OCI-LY1 (cell line): ENCODE measurements around the gene CACNA1C.

Source experiments
- H2AFZ ChIP-seq: fragments of 200-600 bp; sonication (generic), shearing (Covaris generic); 2 replicates; pipeline ENCODE4 v1.6.0; 2014; ENCODE audit warnings: antibody characterized with exemption, mild to moderate bottlenecking, low read length
- H3F3A ChIP-seq: fragments of 200-600 bp; sonication (generic), shearing (Covaris generic); 2 replicates; pipeline ENCODE4 v1.6.0; 2014; ENCODE audit warnings: mild to moderate bottlenecking, antibody characterized with exemption, low read length, moderate library complexity; ENCODE audit not compliant: insufficient read depth
- H3K27ac ChIP-seq: fragments of 200-600 bp; sonication (generic); 2 replicates; pipeline ENCODE4 v1.5.1; 2014; ENCODE audit warnings: low read length, mixed run types, mild to moderate bottlenecking, low read depth; ENCODE audit not compliant: poor library complexity, severe bottlenecking
- H3K27me3 ChIP-seq: fragments of 200-600 bp; sonication (generic); 2 replicates; pipeline ENCODE4 v1.6.0; 2014; ENCODE audit warnings: antibody characterized with exemption, mild to moderate bottlenecking, low read length, moderate library complexity; ENCODE audit not compliant: insufficient read depth
- H3K36me3 ChIP-seq: fragments of 200-600 bp; sonication (generic); 2 replicates; pipeline ENCODE4 v1.6.1; 2014; ENCODE audit warnings: mild to moderate bottlenecking, antibody characterized with exemption, low read length, moderate library complexity, mixed read lengths; ENCODE audit not compliant: insufficient read depth
- H3K4me1 ChIP-seq: fragments of 200-600 bp; sonication (generic); 2 replicates; pipeline ENCODE4 v1.5.1; 2014; ENCODE audit warnings: mild to moderate bottlenecking, low read length, moderate library complexity; ENCODE audit not compliant: insufficient read depth, severe bottlenecking
- H3K4me2 ChIP-seq: fragments of 200-600 bp; sonication (generic), shearing (Covaris generic); 2 replicates; pipeline ENCODE4 v1.6.1; 2014; ENCODE audit warnings: low read length
- H3K4me3 ChIP-seq: fragments of 200-600 bp; sonication (generic); 2 replicates; pipeline ENCODE4 v1.5.1; 2014; ENCODE audit warnings: low read length, low read depth, mild to moderate bottlenecking, mixed read lengths; ENCODE audit not compliant: poor library complexity, severe bottlenecking
- H3K79me2 ChIP-seq: fragments of 200-600 bp; shearing (Covaris generic); 2 replicates; pipeline ENCODE4 v1.6.1; 2016; ENCODE audit warnings: mixed run types, low read length, mixed read lengths; ENCODE audit not compliant: insufficient read depth
- H3K9ac ChIP-seq: fragments of 200-600 bp; sonication (generic), shearing (Covaris generic); 2 replicates; pipeline ENCODE4 v1.6.1; 2014; ENCODE audit warnings: mild to moderate bottlenecking, low read length, mixed read lengths
- H3K9me2 ChIP-seq: fragments of 200-600 bp; sonication (generic), shearing (Covaris generic); 2 replicates; pipeline ENCODE4 v1.6.1; 2014; ENCODE audit warnings: low read depth, mild to moderate bottlenecking, low read length, mixed read lengths
- H3K9me3 ChIP-seq: fragments of 200-600 bp; shearing (Covaris generic); 2 replicates; pipeline ENCODE4 v1.6.1; 2014; ENCODE audit warnings: low read length, mixed read lengths
- H4K20me1 ChIP-seq: fragments of 200-600 bp; sonication (generic), shearing (Covaris generic); 2 replicates; pipeline ENCODE4 v1.6.0; 2016; ENCODE audit warnings: mild to moderate bottlenecking, low read length; ENCODE audit not compliant: insufficient read depth
- CTCF ChIP-seq: fragments of 200-600 bp; sonication (generic), shearing (Covaris generic); IDR thresholded peaks from 2 replicates; pipeline ENCODE4 v1.5.1; 2017; ENCODE audit warnings: mild to moderate bottlenecking, antibody characterized with exemption, low read length, moderate library complexity, mixed read lengths
- EZH2 ChIP-seq: fragments of 200-600 bp; sonication (generic), shearing (Covaris generic); IDR thresholded peaks from 2 replicates; pipeline ENCODE4 v1.8.0; 2017; ENCODE audit warnings: borderline replicate concordance, mixed run types, mild to moderate bottlenecking, antibody characterized with exemption, low read length, moderate library complexity, mixed read lengths

Gene CACNA1C

GRCh38 chr12:2185751-2186341, 133.1 kb downstream of the CACNA1C start:
- Histone ChIP-seq H4K20me1 (no peaks in the 10 kb centered on the region), H3K36me3 (peaks cover 30% of the 10 kb centered on the region), H3K9me3 (no peaks in the 10 kb centered on the region), H3K4me1 (peaks cover 64% of the 10 kb centered on the region), H3F3A (no peaks in the 10 kb centered on the region), H3K4me3 (no peak overlapping the region), H3K9ac (no peak overlapping the region; the same call in 1 of the 2 replicates), H3K4me2 (no peak overlapping the region), H3K27ac (peak overlapping the region; percentile 94), H3K27me3 (no peaks in the 10 kb centered on the region), H3K9me2 (no peaks in the 10 kb centered on the region), H2AFZ (no peak overlapping the region), H3K79me2 (peaks cover 25% of the 10 kb centered on the region)
- no peak for TF ChIP-seq EZH2
- TF ChIP-seq CTCF, result no peak

- Histone ChIP-seq H3K9me3 (no peaks in the 10 kb centered on the region), H3K4me1 (peaks cover 68% of the 10 kb centered on the region), H2AFZ (no peak overlapping the region), H3K4me2 (peak overlapping the region; percentile 87), H4K20me1 (no peaks in the 10 kb centered on the region), H3K27me3 (no peaks in the 10 kb centered on the region), H3F3A (no peaks in the 10 kb centered on the region), H3K36me3 (peaks cover 44% of the 10 kb centered on the region), H3K79me2 (peaks cover 25% of the 10 kb centered on the region), H3K27ac (peak overlapping the region; percentile 94), H3K4me3 (peak overlapping the region; percentile 86), H3K9me2 (no peaks in the 10 kb centered on the region), H3K9ac (peak overlapping the region; percentile 94)
- TF ChIP-seq CTCF (no peak), EZH2 (no peak)
These were observed 134.6 kb downstream of the CACNA1C start for GRCh38 chr12:2187195-2187945.

- Histone ChIP-seq H3F3A (no peaks in the 10 kb centered on the region), H3K79me2 (peaks cover 25% of the 10 kb centered on the region), H3K4me2 (peak overlapping the region; percentile 87; the same call in 1 of the 2 replicates), H2AFZ (no peak overlapping the region), H3K36me3 (peaks cover 45% of the 10 kb centered on the region), H3K4me1 (peaks cover 80% of the 10 kb centered on the region), H3K27me3 (no peaks in the 10 kb centered on the region), H3K27ac (peak overlapping the region; percentile 94), H3K9ac (no peak overlapping the region; the same call in 1 of the 2 replicates), H3K4me3 (peak overlapping the region; percentile 86), H3K9me3 (no peaks in the 10 kb centered on the region), H3K9me2 (no peaks in the 10 kb centered on the region), H4K20me1 (no peaks in the 10 kb centered on the region)
- no peak for TF ChIP-seq CTCF
- no peak for TF ChIP-seq EZH2
These were observed 137.3 kb downstream of the CACNA1C start for GRCh38 chr12:2190085-2190484.
